Activated CD4-positive, alpha-beta memory T cell treated with anti-CD3 and anti-CD28 coated beads, Interleukin-2, amount 10 ng/mL, durations not matched to agents 7 days and 5 days (primary cell): ENCODE measurements around the gene EHD4. TPM values are rescaled to one million over a fixed set of nuclear protein-coding genes. Genes with fewer than 3 reads are reported as not detected.

ENCODE experiments used
- CTCF ChIA-PET: fragments of 350-600 bp; sonication (Branson Sonifier 250); formaldehyde crosslinking; loops from one replicate; lab custom pipeline; 2021; ENCODE audit warnings: antibody characterized with exemption, inconsistent platforms; lab: Charles Lee
- POLR2A ChIA-PET: fragments of 350-600 bp; sonication (Branson Sonifier 250); formaldehyde crosslinking; loops from one replicate; lab custom pipeline; 2021; ENCODE audit warnings: antibody characterized with exemption; lab: Charles Lee
- DNase-seq: peaks from one replicate; pipeline ENCODE4 v3.0.0-alpha.2; 2020
- H3K27ac Mint-ChIP-seq: one replicate; pipeline ENCODE4 v1.8.0; 2021; ENCODE audit warnings: mild to moderate bottlenecking, mixed read lengths
- H3K27me3 Mint-ChIP-seq: one replicate; pipeline ENCODE4 v1.8.0; 2021; ENCODE audit warnings: mixed read lengths
- H3K36me3 Mint-ChIP-seq: one replicate; pipeline ENCODE4 v1.8.0; 2021; ENCODE audit warnings: low read depth, mixed read lengths
- H3K4me1 Mint-ChIP-seq: one replicate; pipeline ENCODE4 v1.8.0; 2021; ENCODE audit warnings: mixed read lengths
- H3K4me3 Mint-ChIP-seq: one replicate; pipeline ENCODE4 v1.8.0; 2021; ENCODE audit warnings: mild to moderate bottlenecking, mixed read lengths
- H3K9me3 Mint-ChIP-seq: one replicate; pipeline ENCODE4 v1.8.0; 2021; ENCODE audit warnings: mixed read lengths
- total RNA-seq, 2 experiments: library from RNA; stranded (reverse); gene quantifications; one replicate each; pipeline ENCODE4 v1.2.3, GENCODE V29; 2021

EHD4 gene
- total RNA-seq, 2 experiments from 2014 or later, result 25.0 to 25.3 TPM

DNA sequence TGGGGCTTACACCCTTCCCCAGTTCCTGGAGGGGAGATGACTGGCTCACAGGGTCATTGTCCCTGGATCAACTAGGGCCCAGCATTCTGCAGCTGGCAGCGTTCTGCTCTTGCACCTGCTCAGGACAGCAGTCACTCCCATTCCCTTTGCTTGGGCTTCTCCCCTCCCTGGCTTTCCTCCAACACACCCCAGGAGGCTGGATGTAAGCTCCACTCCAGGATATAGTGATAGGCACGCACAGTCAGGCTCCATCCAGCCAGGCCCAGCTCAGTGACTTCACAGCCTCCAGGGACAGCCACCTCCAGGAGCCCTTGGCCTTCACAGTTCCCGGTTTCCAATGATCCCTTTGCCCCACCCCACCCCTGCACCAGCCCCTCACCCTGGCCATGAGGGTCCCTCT lies 80.4 kb downstream of the EHD4 start:
- Mint-ChIP-seq H3K36me3 (peaks cover 18% of the 10 kb centered on the region), H3K4me1 (peaks cover 67% of the 10 kb centered on the region), H3K27ac (no peak overlapping the region), H3K4me3 (no peak overlapping the region), H3K27me3 (no peaks in the 10 kb centered on the region), H3K9me3 (no peaks in the 10 kb centered on the region)
- POLR2A ChIA-PET, result interaction anchor here (0.9 to 1.7 kb wide), 2 partner anchors 22 to 45 kb away, joined by 4 to 9 read pairs; no protein-coding TSS in a partner anchor
- CTCF ChIA-PET, result interaction anchor here (2.1 to 2.2 kb wide), 3 partner anchors 10 to 118 kb away, joined by 5 to 16 read pairs (median 12); partner anchors contain the start of gene MAPKBP1
- DNase-seq, result no peak

DNA sequence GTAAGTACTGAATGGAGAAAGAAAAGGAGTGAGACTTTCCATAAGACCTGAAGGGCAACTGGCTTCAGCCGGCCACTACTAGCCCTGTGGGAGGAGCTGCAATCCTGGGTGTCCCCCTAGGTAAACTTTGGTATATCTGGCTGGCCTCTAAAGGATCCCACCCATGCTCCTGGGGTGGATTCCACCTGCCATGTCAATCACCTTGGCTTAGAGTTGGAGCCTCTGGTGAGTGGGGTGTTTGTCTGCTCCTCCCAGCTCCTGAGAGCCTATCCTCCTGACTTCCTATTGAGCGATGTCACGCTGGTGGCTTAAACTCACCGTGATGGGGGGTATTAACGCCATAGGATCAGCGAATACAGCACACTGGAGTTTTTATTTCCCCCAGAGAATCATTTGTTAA lies 81.1 kb downstream of the EHD4 start:
- H3K27me3 Mint-ChIP-seq, result no peaks in the 10 kb centered on the region
- peaks cover 16% of the 10 kb centered on the region for H3K36me3 Mint-ChIP-seq
- H3K4me3 Mint-ChIP-seq, result no peak overlapping the region
- ChIA-PET CTCF (no interaction called here), POLR2A (no interaction called here)
- H3K27ac Mint-ChIP-seq, result no peak overlapping the region
- no peak for DNase-seq
- H3K4me1 Mint-ChIP-seq, result peaks cover 62% of the 10 kb centered on the region
- no peaks in the 10 kb centered on the region for H3K9me3 Mint-ChIP-seq

GRCh38 chr15:41890050-41890690 lies 82.2 kb downstream of the EHD4 start:
- POLR2A ChIA-PET, result interaction anchor here (2.1 kb wide), 1 partner anchor 79 kb away, joined by 5 read pairs; no protein-coding TSS in a partner anchor
- CTCF ChIA-PET, result no interaction called here
- H3K36me3 Mint-ChIP-seq, result peaks cover 10% of the 10 kb centered on the region
- H3K9me3 Mint-ChIP-seq, result no peaks in the 10 kb centered on the region
- H3K27me3 Mint-ChIP-seq, result no peaks in the 10 kb centered on the region
- H3K4me3 Mint-ChIP-seq, result no peak overlapping the region
- no peak for DNase-seq
- H3K27ac Mint-ChIP-seq, result no peak overlapping the region
- peaks cover 52% of the 10 kb centered on the region for H3K4me1 Mint-ChIP-seq

GRCh38 chr15:41888662-41889253 lies 83.6 kb downstream of the EHD4 start:
- DNase-seq, result peak; percentile 33
- ChIA-PET CTCF (interaction anchor here (1.1 kb wide), 1 partner anchor 114 kb away, joined by 5 read pairs; the partner anchor contains the start of gene MAPKBP1), POLR2A (interaction anchor here (2.1 kb wide), 1 partner anchor 77 kb away, joined by 5 read pairs; no protein-coding TSS in a partner anchor)
- Mint-ChIP-seq H3K4me1 (peaks cover 40% of the 10 kb centered on the region), H3K9me3 (no peaks in the 10 kb centered on the region), H3K27ac (peak overlapping the region; percentile 59), H3K36me3 (peaks cover 10% of the 10 kb centered on the region), H3K27me3 (no peaks in the 10 kb centered on the region), H3K4me3 (no peak overlapping the region)

- ChIA-PET CTCF (interaction anchor here (1.1 kb wide), 1 partner anchor 113 kb away, joined by 5 read pairs; the partner anchor contains the start of gene MAPKBP1), POLR2A (no interaction called here)
- Mint-ChIP-seq H3K27me3 (no peaks in the 10 kb centered on the region), H3K4me3 (no peak overlapping the region), H3K4me1 (peaks cover 36% of the 10 kb centered on the region), H3K36me3 (peaks cover 10% of the 10 kb centered on the region), H3K27ac (no peak overlapping the region), H3K9me3 (no peaks in the 10 kb centered on the region)
- no peak for DNase-seq
These were observed 84.5 kb downstream of the EHD4 start for GRCh38 chr15:41887893-41888292.

DNA sequence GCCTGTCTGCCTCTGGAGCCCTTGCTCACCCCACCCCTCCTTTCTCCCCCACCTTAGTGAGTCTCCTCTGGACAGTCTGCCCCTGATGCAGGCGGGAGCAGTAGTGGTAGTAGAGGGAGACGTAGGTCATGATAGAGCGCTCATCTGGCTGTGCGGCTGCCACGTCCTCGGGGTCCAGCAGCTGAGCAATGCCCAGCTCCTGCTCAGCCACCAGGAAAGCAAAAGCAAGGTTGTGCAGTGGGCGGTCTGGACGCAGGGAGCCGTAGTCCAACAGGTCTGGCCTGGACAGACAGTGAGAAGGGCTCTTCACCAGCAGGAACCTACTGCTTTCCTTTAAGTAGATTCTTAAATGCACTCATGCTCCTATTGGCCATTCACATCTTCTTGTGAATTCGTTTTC lies 85.2 kb downstream of the EHD4 start:
- Mint-ChIP-seq H3K9me3 (no peaks in the 10 kb centered on the region), H3K4me3 (no peak overlapping the region), H3K27ac (no peak overlapping the region), H3K27me3 (peaks cover 3% of the 10 kb centered on the region), H3K4me1 (peaks cover 30% of the 10 kb centered on the region), H3K36me3 (peaks cover 10% of the 10 kb centered on the region)
- CTCF ChIA-PET, result no interaction called here
- no peak for DNase-seq
- POLR2A ChIA-PET, result no interaction called here

DNA sequence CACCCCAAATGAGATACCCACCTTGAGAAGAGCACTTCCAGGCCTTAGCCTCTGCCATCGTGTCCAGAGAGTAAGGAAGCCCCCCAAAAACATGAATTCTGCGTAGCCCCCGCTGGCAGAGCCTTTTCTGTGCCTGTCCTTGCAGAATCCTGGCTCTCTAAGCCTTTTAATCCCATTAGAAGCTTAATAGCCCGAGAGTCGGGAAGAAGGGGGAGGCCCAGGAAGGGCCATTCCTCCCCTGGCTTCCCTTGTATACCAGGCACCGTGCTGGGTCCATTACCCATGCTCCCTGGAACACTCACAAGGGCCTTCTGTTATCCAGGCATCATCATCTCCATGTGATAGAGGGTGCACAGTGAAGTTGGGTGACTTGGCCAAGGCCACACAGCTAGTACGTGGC lies 85.6 kb downstream of the EHD4 start:
- Mint-ChIP-seq H3K27me3 (peaks cover 3% of the 10 kb centered on the region), H3K27ac (no peak overlapping the region), H3K9me3 (no peaks in the 10 kb centered on the region), H3K4me1 (peaks cover 29% of the 10 kb centered on the region), H3K4me3 (no peak overlapping the region), H3K36me3 (peaks cover 10% of the 10 kb centered on the region)
- POLR2A ChIA-PET, result no interaction called here
- CTCF ChIA-PET, result interaction anchor here (0.7 kb wide), 1 partner anchor 18 kb away, joined by 4 read pairs; no protein-coding TSS in a partner anchor
- DNase-seq, result no peak

- Mint-ChIP-seq H3K9me3 (no peaks in the 10 kb centered on the region), H3K27ac (no peak overlapping the region), H3K4me1 (peaks cover 33% of the 10 kb centered on the region), H3K27me3 (peaks cover 11% of the 10 kb centered on the region), H3K4me3 (no peak overlapping the region), H3K36me3 (peaks cover 12% of the 10 kb centered on the region)
- ChIA-PET CTCF (interaction anchor here (0.5 to 0.6 kb wide), 2 partner anchors 108 to 1080 kb away, joined by 3 read pairs; no protein-coding TSS in a partner anchor), POLR2A (no interaction called here)
- DNase-seq, result no peak
These were observed 86.5 kb downstream of the EHD4 start for GRCh38 chr15:41885841-41886240.

GRCh38 chr15:41885321-41885720 lies 87.0 kb downstream of the EHD4 start:
- H3K4me3 Mint-ChIP-seq, result no peak overlapping the region

DNA sequence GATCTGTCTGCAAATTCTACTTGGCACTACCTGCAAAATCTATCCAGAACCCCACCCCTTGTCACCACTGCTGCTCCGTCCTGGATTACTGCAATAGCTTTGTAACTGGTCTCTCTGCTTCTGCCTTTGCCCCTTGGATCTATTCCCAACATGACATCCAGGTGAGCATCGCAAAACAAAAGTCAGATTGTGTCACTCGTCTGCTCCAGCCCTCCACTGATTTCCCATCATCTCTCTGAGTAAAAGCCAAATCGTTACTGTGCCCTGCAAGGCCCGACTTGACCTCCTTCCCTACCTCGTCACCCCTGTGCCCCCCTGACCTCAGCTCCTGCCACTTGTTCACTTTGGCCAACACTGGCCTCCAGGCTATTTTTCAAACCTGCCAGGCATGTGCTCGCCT lies 87.9 kb downstream of the EHD4 start:
- POLR2A ChIA-PET, result no interaction called here
- peaks cover 10% of the 10 kb centered on the region for H3K36me3 Mint-ChIP-seq
- H3K27me3 Mint-ChIP-seq, result peaks cover 15% of the 10 kb centered on the region
- CTCF ChIA-PET, result interaction anchor here (1.2 kb wide), 1 partner anchor 14 kb away, joined by 3 read pairs; no protein-coding TSS in a partner anchor
- DNase-seq, result no peak
- H3K4me1 Mint-ChIP-seq, result peaks cover 29% of the 10 kb centered on the region
- no peak overlapping the region for H3K4me3 Mint-ChIP-seq
- H3K27ac Mint-ChIP-seq, result no peak overlapping the region
- H3K9me3 Mint-ChIP-seq, result no peaks in the 10 kb centered on the region

More at GRCh38 chr15:41885321-41885720, 87.0 kb downstream of the EHD4 start:
- peaks cover 12% of the 10 kb centered on the region for H3K36me3 Mint-ChIP-seq
- H3K4me1 Mint-ChIP-seq, result peaks cover 33% of the 10 kb centered on the region
- peaks cover 15% of the 10 kb centered on the region for H3K27me3 Mint-ChIP-seq
- H3K27ac Mint-ChIP-seq, result no peak overlapping the region
- ChIA-PET CTCF (no interaction called here), POLR2A (no interaction called here)
- no peak for DNase-seq
- no peaks in the 10 kb centered on the region for H3K9me3 Mint-ChIP-seq

DNA sequence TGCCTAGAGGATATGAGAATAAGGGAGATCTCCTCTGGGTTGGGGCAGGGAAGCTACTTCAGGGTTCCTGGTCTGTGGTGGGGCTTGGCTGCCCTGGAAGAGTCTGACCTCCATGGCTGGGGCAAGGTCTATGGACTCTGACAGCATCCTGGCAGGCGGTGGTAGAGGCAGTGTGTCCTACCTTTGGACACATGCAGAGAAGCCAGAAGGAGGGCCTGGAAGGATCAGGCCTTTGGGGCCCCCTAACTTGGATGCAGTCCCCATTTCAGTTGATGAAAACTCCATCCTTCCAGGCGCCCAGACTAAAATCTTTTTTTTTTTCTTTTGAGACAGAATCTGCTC lies 88.9 kb downstream of the EHD4 start:
- Mint-ChIP-seq H3K27me3 (peaks cover 15% of the 10 kb centered on the region), H3K27ac (no peak overlapping the region), H3K4me1 (peaks cover 19% of the 10 kb centered on the region), H3K4me3 (no peak overlapping the region), H3K9me3 (no peaks in the 10 kb centered on the region), H3K36me3 (peaks cover 3% of the 10 kb centered on the region)
- ChIA-PET POLR2A (interaction anchor here (1.6 kb wide), 1 partner anchor 53 kb away, joined by 5 read pairs; no protein-coding TSS in a partner anchor), CTCF (interaction anchor here (1.2 kb wide), 1 partner anchor 13 kb away, joined by 3 read pairs; no protein-coding TSS in a partner anchor)
- no peak for DNase-seq

DNA sequence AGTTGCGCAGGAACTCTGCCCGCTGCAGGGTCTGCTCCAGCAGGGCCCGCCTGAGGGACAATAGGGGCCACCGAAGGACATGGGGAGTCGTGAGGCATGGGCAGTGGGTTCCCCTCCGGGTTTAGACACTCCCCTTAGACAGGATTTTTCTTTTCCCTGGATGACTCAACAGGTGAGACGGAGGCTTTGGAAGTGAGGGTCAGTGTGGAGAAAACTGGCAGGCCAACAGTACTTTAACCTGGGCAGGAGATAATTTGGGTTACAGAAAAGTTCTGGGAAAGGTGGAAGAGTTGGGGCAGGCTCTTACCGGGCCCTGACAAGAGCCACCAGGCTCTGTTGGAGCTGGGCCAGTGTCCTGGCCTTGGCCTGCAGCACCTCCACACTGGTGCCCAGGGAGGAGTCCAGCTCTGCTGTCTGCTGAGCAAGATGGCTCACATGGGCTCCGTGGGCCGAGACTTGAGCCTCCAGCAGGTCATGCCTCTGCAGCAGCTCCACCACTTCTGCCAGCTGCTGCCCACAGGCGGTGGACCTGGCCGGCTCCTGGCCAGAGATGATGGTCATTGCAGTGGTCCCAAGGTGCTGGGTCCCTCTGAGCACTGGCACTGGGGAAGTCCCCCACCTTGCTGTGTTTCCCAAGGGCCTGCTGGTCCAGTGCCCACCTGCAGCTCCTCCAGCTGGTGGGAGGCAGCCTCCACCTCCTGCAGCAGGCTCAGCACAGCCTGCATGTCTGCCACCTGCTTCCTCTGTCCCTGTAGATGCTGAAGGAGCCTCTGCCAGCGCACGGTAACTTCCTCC lies 89.5 kb downstream of the EHD4 start:
- Mint-ChIP-seq H3K4me3 (no peak overlapping the region), H3K36me3 (peaks cover 2% of the 10 kb centered on the region), H3K9me3 (no peaks in the 10 kb centered on the region), H3K27me3 (peaks cover 15% of the 10 kb centered on the region), H3K27ac (no peak overlapping the region), H3K4me1 (peaks cover 14% of the 10 kb centered on the region)
- ChIA-PET CTCF (interaction anchor here (1.2 to 1.8 kb wide), 2 partner anchors 12 to 109 kb away, joined by 3 to 7 read pairs; partner anchors contain the start of gene MAPKBP1), POLR2A (interaction anchor here (1.1 to 1.6 kb wide), 2 partner anchors 22 to 54 kb away, joined by 3 to 5 read pairs; no protein-coding TSS in a partner anchor)
- no peak for DNase-seq
